A172 (cell line): ENCODE data around the gene TAC3. TPM values are rescaled to one million over a fixed set of nuclear protein-coding genes. Genes with fewer than 3 reads are reported as not detected.
"Not testable (repeated sequence)": the region's sequence is repeated elsewhere in the genome, so short reads cannot be mapped to it uniquely, and the experiment has no call there.

Experiments
- DNase-seq: peaks from one replicate; pipeline ENCODE4 v3.0.0-alpha.2; 2015; ENCODE audit warnings: low spot score
- total RNA-seq: library from RNA; depleted of rRNA; stranded (reverse); fragments of >200 nt; shearing (Covaris generic); gene quantifications from 2 replicates; pipeline ENCODE4 v1.2.3, GENCODE V29; 2014; rRNA removed

TAC3 gene
- total RNA-seq, result not detected in 2 replicates

DNA sequence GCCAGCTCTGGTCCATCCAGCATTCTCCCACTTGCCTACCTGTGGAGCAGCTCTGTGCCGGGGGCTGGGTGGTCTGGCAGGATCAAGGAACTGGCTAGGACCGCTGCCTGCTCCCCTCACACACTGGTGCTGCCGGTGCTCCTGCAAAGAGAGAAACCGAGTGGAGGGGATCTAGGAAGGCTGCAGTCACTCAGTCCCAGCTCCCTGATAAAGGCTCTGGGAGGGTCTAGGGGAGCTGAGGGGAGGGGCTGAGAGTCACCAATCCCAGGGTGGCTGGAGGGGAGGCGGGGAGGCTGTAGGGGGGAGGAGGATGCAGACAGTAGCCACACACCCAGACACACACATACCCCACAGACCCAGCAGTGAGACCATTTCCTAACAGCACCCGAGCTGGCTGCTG, at the start of gene TAC3:
Gene TAC3 (minus strand): TSS at position 182 of the 400 bp plus-strand sequence. CDS start 732 bp downstream, outside the sequence.
- no peak for DNase-seq

DNA sequence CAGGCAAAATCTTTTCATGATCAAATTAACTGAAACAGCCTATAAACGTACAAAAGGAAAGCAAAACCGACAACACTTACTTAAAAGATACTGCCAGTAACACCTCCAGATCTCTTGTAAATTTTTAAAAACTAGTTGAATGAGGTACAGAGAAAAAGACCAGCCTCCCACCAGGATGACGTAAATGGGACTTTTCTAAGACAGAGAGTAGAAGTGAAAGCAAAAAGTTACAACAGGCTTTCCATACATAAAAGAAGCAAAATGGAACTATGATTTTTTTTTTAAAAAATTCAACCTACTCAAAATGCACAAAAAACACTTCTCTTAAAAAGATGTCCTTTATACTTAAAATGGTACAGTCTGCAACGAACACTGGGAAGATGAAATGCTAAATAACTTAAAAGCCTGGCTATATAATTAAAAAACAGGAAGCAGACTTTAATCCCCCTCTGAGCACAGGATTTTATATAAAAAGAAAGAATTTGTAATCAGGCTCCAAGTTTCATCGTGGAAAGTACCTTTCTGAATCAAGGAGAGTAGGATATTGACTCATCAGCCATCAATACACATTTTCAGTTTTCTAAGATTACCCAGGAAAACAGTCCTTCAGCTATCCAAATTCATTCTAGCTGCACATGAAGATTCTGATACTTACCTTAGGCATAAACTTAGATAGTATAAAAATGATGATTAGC, 47.8 kb upstream of the TAC3 start:
- peak; percentile 31 for DNase-seq

DNA sequence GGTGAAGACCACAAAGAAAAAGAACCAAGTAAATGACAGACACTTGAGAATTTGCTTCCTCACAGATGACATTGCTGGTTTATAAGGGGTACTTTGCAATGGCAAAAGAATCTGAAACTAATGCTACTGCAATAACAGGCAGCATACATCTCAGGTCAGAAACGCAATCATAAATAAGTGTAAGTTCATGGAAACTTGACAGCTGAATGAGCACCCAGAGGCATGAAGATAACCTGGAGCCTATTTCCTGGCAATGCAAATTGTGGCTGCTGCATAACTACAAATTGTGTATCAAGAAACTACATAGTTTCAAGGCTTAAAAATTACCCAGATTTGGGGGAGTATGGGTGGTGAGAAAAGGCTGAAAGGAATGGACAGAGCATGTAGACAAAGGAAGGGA, 42.1 kb upstream of the TAC3 start:
- no peak for DNase-seq

DNA sequence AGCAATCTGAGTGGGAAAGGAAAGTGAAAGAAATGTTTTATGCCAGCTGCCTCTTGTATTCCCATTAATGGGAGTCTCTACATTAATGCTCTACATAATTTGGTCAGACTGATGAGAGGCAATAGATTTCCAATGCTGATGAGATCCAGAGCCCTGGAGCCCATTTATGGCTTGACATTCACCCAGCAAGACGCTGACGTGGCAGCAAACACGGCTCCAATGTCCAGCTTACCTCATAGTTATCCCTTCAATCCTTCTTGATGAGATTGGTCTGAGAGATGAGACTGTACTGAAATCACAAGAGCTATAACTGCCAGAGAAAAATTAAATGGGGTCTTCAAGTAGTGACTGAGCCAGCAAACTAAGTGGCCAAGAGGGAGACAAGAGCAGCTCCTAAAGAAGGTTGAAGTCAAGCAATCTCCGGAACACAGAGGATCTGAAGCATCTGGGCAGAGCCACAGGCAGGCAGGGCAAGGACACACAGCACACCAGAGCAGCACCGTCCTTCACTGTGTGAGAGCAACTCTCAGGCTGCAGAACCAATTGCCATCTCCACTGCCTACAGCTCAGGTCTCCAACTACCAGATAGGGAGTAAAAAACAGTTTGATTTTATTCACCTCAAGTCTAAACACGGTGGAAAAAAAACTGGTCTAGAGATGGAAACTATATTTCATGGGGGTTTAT, 40.9 kb upstream of the TAC3 start:
- DNase-seq, result no peak

DNA sequence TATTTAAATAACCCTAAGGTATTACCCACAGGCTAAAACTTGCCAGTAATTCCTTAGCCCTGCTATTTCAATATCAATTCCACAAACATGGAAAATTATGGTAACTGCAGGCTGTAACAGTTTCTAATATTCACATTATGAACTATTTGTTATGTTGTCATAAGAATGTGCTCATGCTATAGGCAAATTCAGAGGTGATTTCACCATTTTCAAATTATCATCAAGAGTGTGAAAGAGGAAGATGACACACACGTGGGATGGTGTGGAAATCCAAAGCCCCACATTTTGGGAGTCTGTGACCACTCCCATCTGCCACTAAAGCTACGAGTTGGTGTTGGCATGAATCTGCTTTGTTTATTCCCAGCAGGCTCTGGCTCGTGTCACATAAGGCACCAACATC, 39.5 kb upstream of the TAC3 start:
- no peak for DNase-seq

DNA sequence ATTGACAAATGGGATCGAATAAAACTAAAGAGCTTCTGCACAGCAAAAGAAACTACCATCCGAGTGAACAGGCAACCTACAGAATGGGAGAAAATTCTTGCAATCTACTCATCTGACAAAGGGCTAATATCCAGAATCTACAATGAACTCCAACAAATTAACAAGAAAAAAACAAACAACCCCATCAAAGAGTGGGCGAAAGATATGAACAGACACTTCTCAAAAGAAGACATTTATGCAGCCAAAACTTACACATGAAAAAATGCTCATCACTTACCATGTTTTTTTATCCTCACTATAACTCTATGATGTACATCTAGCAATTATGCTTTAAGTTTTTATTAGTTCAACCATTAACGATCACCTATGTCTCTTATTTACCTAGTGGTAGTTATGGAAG, 37.6 kb upstream of the TAC3 start:
- DNase-seq, result not testable (repeated sequence)

DNA sequence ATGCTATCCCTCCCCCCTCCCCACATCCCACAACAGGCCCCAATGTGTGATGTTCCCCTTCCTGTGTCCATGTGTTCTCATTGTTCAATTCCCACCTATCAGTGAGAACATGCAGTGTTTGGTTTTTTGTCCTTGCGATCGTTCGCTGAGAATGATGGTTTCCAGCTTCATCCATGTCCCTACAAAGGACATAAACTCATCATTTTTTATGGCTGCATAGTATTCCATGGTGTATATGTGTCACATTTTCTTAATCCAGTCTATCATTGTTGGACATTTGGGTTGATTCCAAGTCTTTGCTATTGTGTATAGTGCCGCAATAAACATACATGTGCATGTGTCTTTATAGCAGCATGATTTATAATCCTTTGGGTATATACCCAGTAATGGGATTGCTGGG, 36.8 kb upstream of the TAC3 start:
- not testable (repeated sequence) for DNase-seq

DNA sequence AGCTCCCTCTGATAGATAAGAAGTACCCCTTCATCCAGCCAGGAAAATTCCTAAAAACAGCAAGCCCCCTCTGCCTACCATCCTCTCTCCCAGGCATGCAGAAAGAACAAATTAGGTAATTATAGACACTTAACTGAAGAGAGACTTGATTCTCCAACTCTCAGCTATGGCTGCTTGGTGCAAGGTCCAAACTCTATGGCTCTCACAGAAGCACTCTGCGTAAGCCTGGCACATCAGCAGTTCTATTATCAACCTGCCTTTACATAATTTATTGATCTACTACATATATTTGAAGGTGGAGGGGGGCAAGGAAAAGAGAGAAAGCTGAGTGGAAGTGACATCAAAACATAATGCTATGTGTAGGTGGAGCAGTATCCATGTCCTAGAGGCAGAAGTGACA, 34.7 kb upstream of the TAC3 start:
- DNase-seq, result no peak

DNA sequence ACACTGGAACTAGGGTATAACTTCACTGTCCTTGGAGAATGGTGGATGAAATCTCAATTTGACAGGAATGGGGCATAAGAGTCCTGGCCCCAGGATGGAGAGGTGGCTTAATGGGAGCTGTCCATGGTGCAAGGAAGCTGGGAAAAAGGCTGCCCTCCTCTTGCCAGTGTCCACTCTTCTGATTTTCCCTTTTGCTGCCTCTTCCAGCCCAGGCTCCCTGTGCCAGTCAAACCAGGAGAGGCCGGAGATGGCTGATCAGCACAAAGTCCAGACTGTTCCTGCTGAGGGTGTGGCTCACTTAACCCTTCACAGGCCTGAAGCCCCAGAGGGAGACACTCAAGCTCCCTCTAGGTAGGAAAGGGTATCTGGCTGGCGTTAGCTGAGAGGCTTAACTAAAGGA, 33.6 kb upstream of the TAC3 start, which contains the start of gene MYO1A:
Gene MYO1A (minus strand): TSS at position 240 of the 400 bp plus-strand sequence. CDS start 1,806 bp downstream, outside the sequence.
- DNase-seq, result peak; percentile 35

DNA sequence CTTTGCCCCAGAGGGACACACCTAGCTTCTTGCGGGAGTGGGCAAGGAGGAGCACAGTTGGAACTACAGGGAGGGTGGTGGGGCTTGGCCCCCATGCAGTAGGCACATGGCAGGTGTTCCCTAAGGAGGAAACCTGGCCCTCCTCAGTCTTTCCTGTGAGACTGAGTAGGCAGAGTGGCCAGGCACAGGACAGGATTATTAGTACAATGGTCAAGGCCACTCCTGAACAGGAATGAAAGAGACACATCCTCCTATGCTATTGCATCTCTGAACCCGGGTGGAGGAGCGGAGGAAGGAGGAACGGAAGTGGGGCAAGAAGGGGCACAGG, 32.8 kb upstream of the TAC3 start:
- no peak for DNase-seq

DNA sequence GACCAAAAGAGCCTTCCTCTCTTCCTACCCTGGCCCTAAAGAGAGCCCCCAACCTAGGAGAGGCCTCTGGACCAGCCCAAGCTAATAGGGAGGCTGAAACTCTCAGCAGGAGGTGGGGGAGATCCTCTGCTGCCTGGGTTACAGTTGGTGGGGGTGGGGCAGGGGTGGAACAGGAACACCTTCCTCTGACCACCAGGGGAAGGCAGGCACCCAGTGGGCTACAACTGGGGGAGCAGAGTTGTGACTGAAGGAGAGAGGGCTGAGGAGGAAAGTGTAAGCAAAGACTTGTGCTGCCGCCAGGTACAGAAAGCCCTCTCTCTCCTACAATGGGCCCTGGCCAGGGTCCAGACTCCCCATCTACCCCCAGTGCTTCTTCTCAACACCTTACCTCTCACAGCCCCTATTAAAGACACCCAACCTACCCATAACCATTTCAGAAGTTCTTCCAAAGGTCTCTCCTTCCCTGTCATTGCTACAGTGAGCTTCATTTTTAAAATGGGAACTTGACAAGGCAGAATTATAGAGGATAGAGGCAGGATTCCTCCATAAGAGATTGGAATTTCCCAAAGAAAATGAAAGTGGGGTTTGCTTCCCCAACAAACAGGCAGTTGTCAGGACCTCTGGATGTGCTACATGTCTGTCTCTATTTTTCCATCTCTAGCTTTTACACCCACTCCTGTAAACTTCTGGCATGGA, 32.2 kb upstream of the TAC3 start:
- DNase-seq, result no peak

DNA sequence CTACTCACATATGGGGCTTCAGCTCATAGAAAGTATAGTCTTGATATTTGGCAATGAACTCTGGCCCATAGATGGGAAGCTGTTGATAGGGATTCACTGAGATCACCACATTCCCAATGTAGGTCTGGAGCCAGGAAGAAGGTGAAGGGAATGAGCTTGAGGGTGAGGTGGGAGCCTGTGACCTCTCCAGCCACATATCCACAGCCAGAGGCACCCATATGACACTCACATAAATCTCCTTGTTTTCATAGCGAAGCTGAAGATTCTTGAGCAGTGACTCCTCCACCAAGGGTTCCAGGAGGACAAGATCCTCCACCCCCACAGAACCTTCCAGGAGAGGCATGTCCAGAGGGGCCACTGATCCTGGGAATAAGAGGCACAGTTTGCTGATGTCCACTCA, 31.7 kb upstream of the TAC3 start:
- peak; percentile 58 for DNase-seq

DNA sequence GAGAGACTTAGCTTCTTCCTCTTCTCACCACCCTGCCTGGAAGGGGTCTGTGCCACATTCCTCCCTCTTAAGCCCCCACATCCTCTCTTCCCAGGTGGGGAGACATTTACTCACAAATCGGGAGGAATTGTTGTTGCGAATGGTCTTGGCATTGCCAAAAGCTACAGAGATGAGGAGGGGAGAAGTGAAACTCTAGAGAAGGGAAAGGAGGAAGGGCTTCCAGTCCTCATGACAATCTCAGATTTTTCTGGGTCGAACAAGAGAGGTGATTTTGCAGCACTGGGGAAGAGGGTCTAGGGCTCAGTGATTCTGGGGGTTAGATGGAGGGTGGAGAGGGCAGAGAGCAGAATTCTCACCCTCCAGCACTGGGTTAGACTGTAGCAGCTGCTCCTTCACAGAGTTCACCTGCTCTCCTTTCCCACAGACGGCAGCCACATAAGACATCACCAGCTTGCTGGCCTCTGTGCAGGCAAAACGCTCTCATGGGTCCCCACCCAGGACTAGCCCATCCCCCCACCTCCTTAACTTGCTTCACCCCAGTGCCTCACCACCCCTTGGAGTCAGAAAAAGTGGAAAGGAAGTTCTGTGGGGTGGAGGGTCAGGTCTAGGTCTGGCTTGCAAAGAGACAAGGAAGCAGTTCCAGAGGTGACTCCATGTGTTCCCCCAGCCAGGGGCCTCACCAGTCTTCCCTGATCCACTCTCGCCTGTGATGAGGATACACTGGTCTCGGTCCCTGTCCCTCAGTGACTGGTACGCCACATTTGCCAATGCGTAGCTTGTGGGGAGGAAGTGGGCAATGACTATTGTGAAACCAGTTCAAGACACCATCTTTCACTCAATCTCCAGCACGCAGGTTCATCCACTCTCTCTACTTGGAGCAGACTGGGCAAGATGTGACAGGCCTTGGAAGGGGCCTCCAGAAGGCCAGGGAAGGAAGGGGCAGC, 30.9 kb upstream of the TAC3 start:
- no peak for DNase-seq

DNA sequence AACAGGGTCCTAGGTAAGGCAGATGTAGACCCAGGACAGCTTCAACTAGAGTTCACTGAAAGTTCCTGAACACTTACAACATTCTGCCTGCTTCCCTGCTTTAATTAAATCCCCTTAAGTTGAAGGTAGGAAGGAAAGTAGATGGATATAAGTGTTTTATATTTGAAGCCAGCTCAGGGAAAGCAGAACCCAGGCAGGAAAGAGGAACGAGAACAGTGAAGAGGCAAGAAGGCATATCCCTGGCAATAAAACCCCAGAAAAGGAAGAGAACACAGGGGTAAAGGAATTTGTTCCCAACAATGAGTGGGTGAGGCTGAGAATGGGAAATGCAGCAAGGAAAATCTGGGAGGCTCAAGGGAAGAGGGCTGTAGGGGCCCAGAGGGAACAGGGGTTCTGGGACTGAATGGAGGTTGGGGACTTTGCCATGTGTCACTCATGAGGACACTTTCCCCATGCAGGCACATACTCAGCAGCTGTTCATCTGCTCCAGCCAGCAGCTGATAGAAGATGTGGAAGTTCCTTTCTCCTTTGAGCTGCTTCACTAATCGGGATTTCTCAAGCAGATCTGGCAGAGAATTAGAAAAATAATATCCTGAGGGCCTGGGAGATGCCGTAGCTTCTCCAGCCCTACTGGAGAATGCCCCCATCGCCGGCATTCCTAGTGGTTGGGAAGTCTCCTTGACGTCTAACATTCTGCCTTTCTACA, 29.9 kb upstream of the TAC3 start:
- DNase-seq, result no peak

DNA sequence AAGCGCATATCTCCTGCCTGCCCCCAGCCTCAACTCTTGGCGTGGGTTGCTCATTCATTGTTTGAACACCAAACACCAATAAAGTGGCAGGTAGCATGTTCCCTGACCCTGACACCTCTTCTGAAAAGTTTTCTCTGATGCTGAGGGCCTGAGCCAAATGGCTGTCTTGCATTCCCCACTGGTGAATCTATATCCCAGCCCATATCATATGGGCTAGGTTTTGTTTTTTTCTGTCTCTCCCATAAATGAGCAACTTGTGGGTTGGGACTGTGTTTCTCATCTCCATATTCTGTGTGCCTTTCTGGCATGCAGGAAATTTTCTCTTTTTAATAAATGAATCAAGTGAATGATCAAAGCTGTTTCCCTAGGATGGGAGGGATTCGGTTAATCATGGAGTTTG, 28.6 kb upstream of the TAC3 start:
- DNase-seq, result no peak

DNA sequence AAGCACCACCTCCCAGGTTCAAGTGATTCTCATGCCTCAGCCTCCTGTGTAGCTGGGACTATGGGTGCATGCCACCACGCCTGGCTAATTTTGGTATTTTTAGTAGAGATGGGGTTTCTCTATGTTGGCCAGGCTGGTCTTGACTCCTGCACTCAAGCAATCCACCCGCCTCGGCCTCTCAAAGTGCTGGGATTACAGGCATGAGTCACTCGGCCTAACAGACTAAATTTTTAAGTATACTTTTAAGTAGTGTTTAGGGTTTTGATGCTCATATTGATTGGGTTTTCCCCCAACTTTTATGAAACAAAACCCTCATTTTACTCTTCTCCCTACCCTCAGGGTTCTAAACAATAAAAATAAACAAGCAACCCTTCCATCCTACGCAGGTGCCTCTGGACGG, 28.1 kb upstream of the TAC3 start:
- DNase-seq, result no peak

DNA sequence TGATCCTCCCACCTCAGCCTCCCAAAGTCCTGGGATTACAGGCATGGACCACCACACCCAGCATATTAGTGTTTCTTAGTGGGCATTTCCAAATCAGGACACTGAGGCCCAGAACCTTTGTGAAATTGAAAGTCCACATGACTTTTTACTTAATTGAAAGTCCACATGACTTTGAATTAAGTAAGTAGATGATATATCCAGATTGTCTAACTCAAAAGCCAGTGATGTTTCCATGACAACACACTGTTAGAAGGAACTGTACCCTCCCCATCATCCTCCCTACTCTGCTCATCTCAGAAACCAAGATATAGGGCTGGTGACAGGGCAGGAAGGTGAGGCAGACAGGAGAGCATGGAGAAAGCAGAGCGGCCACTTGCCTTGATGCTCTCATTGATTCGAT, 26.4 kb upstream of the TAC3 start:
- no peak for DNase-seq

DNA sequence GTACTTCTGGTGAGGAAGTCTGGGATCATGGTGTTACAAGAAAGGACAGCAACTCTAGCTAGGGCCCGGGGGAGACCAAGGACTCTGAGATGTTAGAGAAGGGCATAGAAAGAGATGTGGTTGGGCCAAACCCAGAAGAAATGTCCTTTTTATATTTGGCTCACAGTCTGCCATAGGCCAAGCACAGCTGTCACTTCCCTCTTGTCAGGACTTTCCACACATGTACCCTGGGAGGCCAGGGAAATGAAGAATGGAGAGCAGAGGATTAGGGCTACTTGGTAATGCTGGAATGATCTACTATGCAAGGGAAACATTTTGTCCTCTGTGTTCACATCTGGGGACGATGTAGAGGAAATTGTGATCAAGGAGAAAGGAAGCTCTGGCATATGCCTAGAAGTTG, 24.4 kb upstream of the TAC3 start:
- no peak for DNase-seq

DNA sequence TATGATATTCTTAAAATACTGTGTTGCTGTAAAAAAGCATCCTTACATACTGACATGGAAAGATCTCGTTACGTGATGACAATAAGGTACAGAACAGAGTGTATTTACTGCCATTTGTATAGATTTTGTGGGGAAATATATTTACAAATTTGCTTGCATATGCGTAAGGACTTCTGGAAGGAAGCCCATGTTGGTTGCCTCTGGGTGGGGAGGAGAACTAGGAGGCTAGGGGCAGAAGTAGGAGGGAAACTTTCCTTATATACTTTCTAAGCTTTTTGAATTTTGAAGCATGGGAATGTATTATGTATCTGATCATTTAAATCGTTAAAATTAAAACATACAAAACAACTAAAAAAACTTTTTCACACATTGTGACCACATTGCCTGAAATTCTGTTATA, 23.9 kb upstream of the TAC3 start:
- no peak for DNase-seq

DNA sequence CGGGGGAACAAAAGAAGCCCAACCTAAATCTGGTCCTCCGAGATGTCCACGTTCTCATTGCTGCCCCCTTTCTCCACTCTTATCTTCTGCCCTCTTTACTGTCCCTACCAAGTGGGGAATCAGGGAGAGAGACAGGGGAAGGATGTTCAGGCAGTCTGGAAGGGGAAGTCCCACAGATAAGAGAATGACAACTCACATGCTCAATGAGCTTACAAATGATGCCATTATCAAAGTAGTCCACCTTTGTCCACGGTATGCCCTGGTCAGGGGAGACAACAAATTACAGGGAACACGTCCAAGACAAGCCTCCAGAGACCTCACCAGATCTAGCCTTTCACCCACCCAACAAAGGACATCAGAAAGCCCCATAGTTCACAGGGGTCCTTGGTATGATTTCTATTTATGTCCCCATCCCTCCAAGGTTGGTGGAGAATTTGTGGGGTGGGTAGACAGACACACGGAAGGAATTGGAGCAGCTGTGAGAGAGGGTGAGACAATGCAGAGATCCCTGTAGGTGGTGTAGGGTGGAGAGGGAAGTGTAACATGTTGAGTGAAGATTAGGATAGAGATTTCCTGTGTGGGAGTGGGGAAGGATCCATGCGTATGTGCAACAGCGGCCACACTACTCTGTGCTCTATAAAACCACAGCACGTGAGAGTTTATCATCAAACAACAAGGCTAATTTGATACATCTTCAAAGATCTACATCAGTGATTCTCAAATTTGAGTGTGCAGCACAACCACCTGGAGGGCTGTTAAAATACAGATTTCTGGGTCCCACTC, 22.9 kb upstream of the TAC3 start:
- no peak for DNase-seq
